Activated CD4-positive, alpha-beta T cell treated with anti-CD3 and anti-CD28 coated beads for 1 hour (primary cell): ENCODE measurements around the gene SLC25A12.
"Not testable (repeated sequence)": the region's sequence is repeated elsewhere in the genome, so short reads cannot be mapped to it uniquely, and the experiment has no call there.

Experiments used
- DNase-seq: peaks from one replicate; pipeline ENCODE4 v3.0.0-alpha.2; 2020

Gene SLC25A12, protein sequence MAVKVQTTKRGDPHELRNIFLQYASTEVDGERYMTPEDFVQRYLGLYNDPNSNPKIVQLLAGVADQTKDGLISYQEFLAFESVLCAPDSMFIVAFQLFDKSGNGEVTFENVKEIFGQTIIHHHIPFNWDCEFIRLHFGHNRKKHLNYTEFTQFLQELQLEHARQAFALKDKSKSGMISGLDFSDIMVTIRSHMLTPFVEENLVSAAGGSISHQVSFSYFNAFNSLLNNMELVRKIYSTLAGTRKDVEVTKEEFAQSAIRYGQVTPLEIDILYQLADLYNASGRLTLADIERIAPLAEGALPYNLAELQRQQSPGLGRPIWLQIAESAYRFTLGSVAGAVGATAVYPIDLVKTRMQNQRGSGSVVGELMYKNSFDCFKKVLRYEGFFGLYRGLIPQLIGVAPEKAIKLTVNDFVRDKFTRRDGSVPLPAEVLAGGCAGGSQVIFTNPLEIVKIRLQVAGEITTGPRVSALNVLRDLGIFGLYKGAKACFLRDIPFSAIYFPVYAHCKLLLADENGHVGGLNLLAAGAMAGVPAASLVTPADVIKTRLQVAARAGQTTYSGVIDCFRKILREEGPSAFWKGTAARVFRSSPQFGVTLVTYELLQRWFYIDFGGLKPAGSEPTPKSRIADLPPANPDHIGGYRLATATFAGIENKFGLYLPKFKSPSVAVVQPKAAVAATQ

DNA sequence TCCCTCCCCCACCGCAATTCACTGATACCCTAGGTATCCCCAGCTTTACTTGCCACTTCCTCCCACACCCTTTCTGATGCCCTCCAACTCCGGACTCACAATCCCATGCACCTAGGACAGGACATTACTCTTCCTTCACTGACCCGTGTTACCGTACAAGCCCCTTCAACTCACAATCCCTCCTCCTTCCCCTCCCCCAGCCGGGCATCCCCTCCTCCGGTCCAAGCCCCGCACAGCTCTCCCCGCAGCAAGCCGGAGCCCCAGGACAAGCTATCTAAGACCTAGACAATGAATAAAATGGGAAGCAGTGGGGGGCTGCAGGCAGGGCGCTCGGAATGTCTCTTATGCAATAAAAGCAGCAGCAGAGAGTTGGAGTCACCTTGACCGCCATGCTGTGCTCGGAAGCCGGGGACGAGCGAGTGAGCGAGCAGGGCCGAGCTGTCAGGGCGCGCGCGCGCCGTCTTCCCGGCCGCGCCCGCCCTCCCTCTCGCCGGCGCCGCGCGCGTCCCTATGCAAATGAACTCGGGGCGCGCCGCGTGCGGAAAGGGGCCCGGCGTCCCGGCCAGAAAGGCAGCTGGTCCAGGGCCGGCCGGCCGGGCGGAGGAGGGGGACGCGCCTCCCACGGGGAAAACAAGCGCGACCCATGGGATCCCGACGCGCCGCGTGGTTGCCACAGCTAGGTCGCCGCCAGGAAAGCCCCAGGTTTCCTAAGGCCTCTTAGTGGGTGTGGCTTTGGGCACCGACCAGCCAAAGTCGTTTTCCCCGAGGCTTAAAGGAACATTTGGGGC is at the start of gene SLC25A12:
TSS of gene SLC25A12 (minus strand) at position 421 of the 788 bp plus-strand sequence. CDS start at position 391, 30 bp downstream.
- DNase-seq: peak; percentile 58

DNA sequence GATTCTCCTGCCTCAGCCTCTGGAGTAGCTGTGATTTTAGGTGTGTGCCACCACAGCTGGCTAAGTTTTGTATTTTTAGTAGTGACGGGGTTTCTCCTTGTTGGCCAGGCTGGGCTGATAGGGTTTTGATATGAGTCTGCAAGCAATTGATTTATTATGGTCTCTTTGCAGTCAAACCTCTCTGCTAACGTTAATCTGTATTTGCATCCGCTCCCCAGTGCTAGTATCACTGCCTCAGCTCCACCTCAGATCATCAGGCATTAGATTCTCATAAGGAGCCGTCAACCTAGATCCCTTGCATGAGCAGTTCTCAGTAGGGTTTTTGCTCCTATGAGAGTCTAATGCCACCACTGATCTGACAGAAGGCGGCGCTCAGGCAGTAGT is 47.3 kb upstream of the SLC25A12 start:
- no peak for DNase-seq

DNA sequence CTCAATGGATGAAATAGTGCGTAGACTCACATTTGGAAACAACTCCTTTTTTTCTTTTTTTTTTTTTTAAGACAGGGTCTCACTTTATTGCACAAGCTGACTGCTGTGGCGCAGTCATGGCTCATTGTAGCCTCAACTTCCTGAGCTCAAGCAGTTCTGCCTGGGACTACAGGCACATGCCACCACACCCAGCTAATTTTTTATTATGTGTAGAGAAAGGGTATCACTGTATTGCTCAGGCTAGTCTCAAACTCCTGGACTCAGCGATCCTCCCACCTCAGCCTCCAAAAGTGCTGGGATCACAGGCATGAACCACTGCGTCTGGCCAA is 45.7 kb upstream of the SLC25A12 start:
- no peak for DNase-seq

DNA sequence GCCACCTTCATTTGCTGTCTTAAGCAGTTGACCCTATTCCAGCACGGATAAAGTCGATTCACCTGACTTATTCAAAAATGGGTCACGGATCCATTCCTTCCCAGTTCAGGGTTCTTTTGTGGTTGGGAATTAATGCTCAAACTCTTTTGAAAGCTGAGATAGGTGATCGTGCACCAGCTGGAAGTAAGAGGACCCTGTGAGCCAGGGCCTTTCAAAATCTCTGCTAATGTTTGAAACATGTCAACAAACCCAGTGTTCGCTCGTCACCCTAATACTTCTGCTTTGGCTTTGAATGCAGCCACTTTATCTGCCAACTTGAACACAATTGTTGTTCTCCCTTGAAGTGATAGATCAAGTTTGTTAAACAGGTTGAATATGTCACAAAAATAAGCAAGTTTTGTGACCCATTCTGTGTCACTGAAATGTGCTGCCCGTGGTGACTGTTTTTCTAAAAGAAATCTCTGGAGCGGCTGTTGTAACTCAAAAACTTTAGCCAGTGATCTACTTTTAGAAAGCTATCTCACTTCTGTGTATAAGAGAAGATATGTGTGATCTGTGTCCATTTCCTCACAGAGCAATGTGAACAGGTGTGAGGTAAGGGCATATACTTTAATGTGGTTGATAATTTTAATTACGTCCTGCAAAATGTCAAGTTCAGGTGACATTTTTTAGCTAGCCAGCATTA is 45.2 kb upstream of the SLC25A12 start:
- DNase-seq: no peak

DNA sequence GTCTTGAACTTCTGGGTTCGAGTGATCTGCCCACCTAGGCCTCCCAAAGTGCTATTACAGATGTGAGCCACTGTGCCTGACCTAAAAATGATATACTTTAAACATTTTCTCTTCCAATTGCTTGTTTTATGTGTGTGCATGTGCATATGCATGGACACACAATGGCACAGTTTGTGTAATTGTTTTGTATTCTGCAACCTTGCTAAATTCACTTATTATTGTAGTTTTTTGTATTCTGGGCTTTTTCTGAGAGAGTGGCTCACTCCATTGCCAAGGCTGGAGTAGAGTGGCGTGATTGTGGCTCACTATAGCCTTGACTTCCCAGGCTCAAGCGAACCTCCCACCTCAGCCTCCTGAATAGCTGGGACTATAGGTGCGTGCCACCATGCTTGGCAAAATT is 36.3 kb upstream of the SLC25A12 start:
- no peak for DNase-seq

DNA sequence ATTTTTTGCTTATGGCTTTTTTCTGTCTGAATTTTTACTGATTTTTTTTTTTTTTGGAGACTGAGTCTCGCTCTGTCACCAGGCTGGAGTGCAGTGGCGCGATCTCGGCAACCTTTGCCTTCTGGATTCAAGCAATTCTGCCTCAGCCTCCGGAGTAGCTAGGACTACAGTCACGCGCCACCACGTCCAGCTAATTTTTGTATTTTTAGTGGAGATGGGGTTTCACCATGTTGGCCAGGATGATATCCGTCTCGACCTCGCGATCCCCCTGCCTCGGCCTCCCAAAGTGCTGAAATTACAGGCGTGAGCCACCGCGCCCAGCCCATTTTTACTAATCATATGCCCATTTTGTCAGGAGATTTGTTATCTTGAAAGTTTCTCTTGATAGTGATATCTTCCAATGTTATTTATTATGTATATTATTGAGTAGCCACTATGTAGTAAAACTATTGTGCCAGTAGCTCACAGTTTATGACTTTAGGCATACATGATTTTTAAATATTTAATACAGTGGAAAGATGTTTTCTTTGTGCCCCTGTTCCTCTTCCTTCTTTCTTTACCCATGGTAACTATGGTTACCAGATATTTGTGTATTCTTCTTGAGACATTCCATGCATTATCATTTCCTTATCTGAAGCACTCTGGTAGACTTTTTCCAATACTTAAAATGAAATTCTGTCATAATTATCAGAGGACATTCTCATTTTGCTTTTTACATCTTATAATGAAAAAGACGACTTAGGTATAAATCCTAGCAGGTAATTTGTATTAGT is 30.3 kb upstream of the SLC25A12 start:
- DNase-seq: no peak

DNA sequence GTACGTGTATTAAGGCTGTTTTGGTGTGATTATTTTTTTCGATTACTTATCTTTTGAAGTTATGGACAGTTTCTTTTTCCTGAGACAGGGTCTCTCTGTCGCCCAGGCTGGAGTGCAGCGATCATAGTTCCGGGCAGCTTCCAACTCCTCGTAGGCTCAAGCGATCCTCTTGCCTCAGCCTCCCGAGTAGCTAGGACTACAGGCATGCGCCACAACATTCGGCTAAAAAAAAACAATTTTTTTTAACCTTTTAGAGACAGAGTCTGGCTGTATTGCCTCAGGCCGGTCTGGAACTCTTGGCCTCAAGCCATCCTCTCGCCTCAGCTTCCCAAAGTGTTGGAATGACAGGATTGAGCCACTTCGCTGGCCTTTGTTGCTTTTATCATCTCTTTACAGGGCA is 29.2 kb upstream of the SLC25A12 start:
- no peak for DNase-seq

DNA sequence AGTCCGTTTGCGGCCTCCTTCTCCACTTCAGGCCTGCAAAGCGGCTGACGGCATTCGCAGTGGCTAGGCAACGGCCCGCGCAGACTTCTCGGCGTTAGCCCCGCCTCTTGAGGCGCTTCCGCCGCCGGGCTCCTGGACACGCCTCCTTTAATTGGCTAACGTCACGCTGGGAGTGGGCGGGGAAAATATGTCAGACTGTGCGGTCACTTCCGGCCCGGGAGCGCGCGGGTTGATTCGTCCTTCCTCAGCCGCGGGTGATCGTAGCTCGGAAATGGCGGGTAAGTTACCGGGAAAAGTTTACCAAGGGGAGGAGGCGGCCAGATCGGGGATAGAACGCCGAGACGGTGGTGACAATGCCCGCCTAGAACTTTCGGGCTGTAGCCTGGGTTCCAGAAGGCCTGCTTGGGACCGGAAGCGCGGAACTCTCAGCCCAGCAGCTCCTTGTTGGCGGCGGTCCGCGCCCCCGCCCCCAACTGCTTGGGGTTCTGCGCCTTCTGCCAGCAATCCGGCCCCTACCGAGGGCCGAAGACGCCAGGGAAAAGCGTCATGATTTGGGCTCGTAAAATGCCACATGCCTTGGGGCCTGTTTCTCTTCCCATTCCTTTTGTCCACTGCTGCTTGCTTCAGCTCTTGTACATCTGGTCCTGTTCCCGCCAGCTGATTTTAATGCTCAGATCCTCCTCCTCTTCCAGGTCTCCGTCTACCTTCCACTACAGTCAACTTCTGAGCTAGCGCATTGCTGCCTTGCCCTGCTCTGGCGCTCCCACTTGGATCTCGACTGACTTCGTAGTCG is 28.4 kb upstream of the SLC25A12 start, which contains the start of gene HAT1:
TSS of gene HAT1 (plus strand) at position 232 of the 793 bp plus-strand sequence. CDS start at position 272, 40 bp downstream.
- DNase-seq: peak; percentile 95

DNA sequence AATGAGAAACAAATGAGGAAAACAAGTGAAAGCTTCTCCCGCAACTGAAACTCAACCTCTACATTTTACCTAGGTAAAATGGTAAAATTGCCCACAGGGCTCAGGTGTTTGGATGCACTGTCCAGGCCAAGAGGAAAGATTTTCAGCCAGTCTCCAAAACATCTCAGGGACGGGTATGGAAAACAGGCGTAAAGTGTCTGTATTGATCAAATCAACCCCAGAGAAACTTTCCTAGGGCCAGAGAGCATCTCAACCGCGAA is 27.9 kb upstream of the SLC25A12 start:
- DNase-seq: no peak

DNA sequence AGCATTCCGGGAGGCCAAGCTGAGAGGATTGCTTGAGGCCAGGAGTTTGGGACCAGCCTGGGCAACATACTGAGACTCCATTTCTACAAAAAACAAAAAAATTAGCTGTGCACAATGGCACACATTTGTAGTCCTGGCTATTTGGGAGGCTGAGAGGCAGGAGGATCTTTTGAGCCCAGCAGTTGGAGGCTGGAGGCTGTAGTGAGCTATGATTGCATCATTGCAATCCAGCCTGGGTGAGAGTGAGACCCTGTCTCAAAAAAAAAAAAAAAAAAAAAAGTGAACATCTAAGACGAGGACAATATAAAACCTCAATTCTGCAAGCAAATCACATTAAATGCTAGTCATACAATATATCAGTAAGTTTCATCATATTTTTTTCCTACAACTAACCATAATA is 25.4 kb upstream of the SLC25A12 start:
- no peak for DNase-seq

DNA sequence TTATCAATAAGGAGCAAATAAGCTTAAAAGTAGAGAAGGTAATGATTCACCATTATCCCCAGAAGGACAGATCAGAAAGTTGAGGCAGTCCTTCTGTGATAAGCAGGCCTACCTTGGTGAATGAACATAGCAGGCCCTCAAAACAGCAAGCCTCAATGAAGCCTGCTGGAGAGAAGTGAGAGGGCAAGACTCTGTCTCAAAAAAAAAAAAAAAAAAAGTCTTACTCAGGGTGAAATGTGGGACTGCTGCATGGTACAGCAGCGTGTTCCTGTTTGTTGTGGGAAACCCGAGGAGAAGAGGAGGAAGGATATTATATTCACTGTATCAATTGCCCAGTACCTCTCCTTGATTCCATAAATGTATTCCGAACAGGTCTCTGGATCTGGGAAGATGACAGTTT is 19.5 kb upstream of the SLC25A12 start:
- DNase-seq: no peak

DNA sequence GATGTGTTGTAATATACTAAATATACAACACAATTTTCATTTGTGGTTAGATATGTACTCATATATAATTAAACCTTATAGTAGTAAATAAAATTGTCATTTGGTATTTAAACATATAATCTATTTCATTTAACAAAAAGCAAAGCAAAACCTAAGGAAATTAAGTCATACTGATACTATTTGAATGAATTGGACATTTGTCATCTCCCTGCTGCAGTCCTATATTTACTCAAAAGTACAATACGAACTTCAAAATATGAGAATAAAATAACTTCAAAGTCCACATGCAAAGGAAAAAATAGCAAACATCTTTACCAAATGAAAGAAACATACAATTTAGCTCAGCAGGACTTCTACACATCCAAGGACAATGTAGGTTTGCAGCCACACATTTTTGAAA is 16.4 kb upstream of the SLC25A12 start:
- DNase-seq: no peak

DNA sequence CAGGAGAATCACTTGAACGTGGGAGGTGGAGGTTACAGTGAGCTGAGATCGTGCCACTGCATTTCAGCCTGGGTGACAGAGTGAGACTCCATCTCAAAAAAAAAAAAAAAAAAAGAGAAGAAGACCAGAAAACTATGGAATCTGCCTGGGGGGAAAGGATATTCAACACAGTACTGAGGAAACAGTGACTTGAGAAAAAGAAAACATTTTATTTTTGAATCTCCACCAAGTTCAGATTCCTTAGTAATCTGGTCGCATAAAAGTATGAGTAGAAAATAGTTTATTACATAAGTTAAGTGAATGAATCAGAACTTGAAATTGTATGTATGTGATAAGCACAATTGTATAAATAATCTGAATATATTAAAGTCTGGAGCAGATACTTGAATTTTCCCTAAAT is 15.2 kb upstream of the SLC25A12 start:
- no peak for DNase-seq

DNA sequence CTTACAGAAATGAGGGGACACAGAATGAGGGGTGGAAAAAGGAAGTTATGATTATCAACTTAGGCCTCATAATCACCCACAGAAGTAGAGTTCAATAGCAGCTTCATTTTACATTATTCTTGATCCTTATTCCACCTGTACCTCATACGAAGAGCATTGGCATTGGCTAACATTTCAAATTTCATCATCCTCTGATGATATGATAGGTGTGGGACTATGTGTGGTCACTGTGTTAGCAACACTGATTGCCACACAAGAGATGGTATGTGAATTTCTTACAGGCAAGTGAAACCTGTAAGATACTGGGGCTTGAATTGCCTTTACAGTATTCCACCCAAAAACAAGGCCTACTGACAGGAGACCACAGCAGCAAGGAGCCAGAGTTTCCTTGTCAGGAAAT is 14.2 kb upstream of the SLC25A12 start:
- DNase-seq: no peak

DNA sequence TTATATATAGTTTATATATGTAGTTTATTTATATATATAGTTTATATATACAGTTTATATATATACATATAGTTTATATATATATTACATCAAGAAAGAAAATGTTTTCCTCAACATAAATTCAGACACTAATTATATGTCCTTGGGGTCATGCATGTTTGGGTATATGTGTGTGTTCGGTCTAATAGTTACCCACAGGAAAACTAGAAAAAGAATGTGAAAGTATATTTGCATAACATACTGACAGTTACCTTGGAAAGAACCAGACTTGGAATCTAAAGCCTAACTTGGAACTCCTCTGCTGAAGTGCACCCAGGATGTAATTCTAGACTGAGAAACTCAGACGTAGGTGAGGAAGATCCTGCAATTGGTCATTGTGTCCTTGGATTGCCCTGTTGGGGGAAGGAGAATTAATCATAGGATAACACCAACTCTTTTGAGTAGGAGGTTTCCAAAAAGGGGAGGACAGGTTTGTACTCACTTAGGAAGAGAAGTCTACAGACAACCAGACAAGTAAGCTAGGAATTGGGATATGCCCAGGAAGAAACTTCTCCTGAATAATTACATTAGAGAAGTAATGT is 8.9 kb upstream of the SLC25A12 start:
- DNase-seq: no peak

DNA sequence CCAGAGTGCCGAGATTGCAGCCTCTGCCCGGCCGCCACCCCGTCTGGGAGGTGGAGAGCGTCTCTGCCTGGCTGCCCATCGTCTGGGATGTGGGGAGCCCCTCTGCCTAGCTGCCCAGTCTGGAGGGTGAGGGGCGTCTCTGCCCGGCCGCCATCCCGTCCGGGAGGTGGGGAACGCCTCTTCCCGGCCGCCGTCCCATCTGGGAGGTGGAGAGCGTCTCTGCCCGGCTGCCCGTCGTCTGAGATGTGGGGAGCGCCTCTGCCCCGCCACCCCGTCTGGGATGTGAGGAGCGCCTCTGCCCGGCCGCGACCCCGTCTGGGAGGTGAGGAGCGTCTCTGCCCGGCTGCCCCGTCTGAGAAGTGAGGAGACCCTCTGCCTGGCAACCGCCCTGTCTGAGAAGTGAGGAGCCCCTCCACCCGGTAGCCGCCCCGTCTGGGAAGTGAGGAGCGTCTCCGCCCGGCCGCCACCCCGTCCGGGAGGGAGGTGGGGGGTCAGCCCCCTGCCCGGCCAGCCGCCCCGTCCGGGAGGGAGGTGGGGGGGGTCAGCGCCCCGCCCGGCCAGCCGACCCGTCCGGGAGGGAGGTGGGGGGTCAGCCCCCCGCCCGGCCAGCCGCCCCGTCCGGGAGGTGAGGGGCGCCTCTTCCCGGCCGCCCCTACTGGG is 5.7 kb upstream of the SLC25A12 start:
- not testable (repeated sequence) for DNase-seq

DNA sequence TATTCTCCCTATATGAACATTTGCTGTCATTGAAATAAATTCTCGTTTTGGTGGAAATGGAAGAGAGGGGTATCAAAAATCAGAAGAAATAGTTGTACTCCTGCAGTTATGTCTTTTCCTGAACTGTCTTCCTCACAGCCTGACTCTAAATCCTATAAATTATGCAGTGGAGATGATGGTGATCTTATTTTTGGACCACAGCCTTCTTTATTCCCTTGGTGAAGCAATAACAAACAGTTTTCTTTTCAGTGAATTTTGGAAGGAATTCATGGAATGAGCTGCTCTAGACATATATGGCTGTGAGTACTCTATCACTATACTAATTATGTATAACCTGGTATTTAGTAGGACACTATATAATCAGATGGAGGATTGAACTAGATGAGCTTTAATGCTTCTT is 1.7 kb upstream of the SLC25A12 start:
- DNase-seq: no peak

DNA sequence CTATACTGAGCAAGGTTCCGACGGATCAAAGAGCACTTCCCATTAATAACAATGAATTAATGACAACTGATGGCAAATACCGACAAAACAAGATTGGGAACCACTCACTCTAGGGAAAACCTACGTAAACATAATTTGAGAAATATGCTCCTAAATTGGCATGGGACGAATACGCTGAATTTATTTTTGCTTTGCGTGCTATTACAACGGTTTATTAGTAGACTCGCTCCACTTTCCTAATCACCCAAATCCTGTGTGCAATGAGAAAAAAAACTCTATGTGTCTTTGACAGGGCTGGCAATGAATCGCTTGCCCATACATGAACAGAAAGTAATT is 536 bp upstream of the SLC25A12 start:
- DNase-seq: no peak

DNA sequence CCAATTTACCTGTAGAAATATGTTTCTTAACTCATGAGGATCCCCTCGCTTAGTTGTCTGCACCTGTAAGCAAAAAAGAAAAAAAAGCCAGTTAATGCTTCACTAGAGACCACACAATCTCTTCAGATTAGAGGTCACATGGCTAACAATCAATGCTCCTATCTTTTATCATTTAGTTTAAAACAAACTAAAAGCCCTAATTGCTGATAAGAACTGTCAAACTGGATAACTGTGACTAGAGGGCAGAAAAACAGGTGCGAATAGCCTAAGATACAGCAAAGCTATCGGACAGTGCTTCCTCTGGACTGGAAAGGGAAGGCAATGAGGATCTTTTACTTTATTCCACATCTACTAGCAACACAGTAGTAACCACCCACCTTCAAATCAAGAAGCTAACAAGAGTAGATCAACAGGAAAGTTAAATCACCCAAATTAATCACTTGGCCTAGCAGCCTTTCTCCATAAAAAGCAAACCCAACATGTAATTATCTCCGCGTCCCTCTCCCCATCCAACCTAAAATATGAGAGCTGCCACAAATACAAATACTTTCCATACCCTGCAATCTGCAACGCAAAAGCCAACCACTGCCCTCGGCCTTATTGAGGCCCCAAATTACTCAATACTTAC is 734 bp downstream of the SLC25A12 start:
- no peak for DNase-seq

DNA sequence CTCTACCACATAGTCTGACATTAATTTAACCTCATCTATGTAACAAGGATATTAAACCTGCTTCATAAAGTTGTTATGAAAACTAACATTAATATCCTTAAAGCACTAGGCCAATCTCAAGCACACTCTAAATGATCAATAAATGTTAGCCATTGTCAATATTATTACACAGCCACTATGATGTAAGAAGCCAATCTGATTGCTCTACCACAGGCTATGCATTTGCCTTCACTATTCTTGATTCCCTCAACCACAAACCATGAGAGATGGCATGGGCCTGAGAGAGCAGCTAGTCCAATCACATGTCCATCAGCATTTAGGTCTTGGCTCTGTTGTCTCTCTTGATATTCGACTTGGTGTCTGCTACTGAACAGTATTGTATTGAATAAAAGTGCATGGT is 4.2 kb downstream of the SLC25A12 start:
- DNase-seq: no peak

DNA sequence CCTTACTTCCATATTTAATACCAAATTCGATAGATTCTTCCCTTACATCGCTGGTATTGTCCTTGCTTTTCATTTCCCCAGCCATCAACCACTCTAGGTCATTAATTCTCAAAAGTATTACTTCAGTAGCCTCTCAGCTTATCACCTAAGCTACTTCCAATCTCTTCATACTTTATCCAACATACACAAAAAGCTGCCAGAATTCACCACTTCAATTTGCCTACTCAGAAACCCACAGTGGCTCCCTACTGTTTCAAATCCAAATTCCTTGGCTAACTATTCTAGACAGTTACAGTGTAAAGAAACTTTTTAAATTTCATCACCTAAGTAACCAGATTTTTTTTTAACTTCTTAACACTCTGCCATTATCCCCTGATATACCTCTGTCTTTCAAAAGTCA is 4.7 kb downstream of the SLC25A12 start:
- no peak for DNase-seq
